ENCODE data around the gene PACS2. TPM values are rescaled to one million over a fixed set of nuclear protein-coding genes. Genes with fewer than 3 reads are reported as not detected.
A peak's percentile ranks its signal among the peaks of the same experiment; 100 is the strongest.

PACS2 gene
- total RNA-seq, 1 experiment from 2014 or later: 55.2 TPM

GRCh38 chr14:105436402-105436801 is 121.9 kb downstream of the PACS2 start:
- H3K27me3 ChIP-seq (ENCODE audit: control insufficient read depth, insufficient read depth, low read length): no peaks in the 10 kb centered on the region
- no peak for DNase-seq (ENCODE audit: low read depth, low spot score)
- no peaks in the 10 kb centered on the region for H3K36me3 ChIP-seq (ENCODE audit: control insufficient read depth, insufficient read depth, low read length)
- no peak for ATAC-seq
- ChIA-PET POLR2A (no interaction called here), CTCF (no interaction called here)
- TSS peak; percentile 38 for BruUV-seq (replicated peaks)
- H3K4me1 ChIP-seq (ENCODE audit: control insufficient read depth, insufficient read depth, low read length): no peaks in the 10 kb centered on the region
- intact Hi-C loops (cut with micrococcal nuclease; ENCODE audit: unreplicated experiment): no loop called here
- no peaks in the 10 kb centered on the region for H3K9me3 ChIP-seq (ENCODE audit: control insufficient read depth, insufficient read depth, low read depth, low read length)
- H3K27ac ChIP-seq (ENCODE audit: low read length): no peak overlapping the region
- in situ Hi-C loops (cut with HindIII; ENCODE audit: low pct_unique_long_range_greater_than_20kb, low sequenced_read_pairs): no loop called here
- no peak overlapping the region for H3K4me3 ChIP-seq (ENCODE audit: low read depth in 2 of 2, low read length in 2 of 2)
- TF ChIP-seq, protein P1, sequence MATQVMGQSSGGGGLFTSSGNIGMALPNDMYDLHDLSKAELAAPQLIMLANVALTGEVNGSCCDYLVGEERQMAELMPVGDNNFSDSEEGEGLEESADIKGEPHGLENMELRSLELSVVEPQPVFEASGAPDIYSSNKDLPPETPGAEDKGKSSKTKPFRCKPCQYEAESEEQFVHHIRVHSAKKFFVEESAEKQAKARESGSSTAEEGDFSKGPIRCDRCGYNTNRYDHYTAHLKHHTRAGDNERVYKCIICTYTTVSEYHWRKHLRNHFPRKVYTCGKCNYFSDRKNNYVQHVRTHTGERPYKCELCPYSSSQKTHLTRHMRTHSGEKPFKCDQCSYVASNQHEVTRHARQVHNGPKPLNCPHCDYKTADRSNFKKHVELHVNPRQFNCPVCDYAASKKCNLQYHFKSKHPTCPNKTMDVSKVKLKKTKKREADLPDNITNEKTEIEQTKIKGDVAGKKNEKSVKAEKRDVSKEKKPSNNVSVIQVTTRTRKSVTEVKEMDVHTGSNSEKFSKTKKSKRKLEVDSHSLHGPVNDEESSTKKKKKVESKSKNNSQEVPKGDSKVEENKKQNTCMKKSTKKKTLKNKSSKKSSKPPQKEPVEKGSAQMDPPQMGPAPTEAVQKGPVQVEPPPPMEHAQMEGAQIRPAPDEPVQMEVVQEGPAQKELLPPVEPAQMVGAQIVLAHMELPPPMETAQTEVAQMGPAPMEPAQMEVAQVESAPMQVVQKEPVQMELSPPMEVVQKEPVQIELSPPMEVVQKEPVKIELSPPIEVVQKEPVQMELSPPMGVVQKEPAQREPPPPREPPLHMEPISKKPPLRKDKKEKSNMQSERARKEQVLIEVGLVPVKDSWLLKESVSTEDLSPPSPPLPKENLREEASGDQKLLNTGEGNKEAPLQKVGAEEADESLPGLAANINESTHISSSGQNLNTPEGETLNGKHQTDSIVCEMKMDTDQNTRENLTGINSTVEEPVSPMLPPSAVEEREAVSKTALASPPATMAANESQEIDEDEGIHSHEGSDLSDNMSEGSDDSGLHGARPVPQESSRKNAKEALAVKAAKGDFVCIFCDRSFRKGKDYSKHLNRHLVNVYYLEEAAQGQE (IDR thresholded peaks at IDR 0.05; ENCODE audit: insufficient read depth in 1 of 2, low read depth in 2 of 2, low read length in 1 of 2): no peak
- TF ChIP-seq POLR2AphosphoS5 (IDR thresholded peaks at IDR 0.05; ENCODE audit: low read depth, low read length) (no peak), TCF7L2 (IDR thresholded peaks at IDR 0.05; ENCODE audit: low read depth, low read length) (no peak), SIN3A (IDR thresholded peaks at IDR 0.05; ENCODE audit: borderline replicate concordance, insufficient read depth, low read depth, low read length) (no peak)
- TF ChIP-seq, protein P2, sequence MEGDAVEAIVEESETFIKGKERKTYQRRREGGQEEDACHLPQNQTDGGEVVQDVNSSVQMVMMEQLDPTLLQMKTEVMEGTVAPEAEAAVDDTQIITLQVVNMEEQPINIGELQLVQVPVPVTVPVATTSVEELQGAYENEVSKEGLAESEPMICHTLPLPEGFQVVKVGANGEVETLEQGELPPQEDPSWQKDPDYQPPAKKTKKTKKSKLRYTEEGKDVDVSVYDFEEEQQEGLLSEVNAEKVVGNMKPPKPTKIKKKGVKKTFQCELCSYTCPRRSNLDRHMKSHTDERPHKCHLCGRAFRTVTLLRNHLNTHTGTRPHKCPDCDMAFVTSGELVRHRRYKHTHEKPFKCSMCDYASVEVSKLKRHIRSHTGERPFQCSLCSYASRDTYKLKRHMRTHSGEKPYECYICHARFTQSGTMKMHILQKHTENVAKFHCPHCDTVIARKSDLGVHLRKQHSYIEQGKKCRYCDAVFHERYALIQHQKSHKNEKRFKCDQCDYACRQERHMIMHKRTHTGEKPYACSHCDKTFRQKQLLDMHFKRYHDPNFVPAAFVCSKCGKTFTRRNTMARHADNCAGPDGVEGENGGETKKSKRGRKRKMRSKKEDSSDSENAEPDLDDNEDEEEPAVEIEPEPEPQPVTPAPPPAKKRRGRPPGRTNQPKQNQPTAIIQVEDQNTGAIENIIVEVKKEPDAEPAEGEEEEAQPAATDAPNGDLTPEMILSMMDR (IDR thresholded peaks at IDR 0.05): no peak

DNA sequence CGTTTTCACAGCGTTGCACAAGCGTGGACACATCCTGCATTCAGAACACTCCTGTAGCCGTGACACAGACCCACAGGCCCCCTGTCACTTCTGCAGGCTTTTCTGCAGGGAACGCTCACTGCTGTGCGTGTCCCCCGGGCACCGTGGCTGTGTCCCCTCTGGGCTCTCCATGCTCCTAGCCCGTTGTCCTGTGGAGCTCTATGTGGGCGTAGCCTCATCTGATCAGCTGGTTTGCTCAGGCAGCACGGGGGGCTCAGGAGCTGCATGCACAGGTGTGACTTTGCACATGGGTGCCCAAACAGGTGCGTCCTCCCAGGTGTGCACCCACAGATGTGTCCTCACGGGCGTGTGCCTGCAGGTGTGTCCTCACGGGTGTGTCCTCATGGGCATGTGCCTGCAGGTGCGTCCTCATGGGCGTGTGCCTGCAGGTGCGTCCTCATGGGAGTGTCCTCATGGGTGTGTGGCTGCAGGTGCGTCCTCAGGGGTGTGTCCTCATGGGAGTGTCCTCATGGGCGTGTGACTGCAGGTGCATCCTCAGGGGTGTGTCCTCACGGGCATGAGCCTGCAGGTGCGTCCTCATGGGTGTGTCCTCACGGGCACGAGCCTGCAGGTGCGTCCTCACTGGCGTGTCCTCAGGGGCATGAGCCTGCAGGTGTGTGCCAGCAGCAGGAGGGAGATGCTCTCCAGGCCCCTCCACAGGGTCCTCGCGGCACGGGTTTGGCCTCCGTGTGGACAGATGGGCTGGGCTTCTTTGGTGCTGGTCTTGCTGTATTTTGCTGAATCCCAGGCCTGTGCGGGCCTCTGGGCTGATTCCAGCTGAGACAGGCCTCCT is 122.6 kb downstream of the PACS2 start:
- TF ChIP-seq POLR2AphosphoS5 (IDR thresholded peaks at IDR 0.05; ENCODE audit: low read depth, low read length) (no peak), TCF7L2 (IDR thresholded peaks at IDR 0.05; ENCODE audit: low read depth, low read length) (no peak), SIN3A (IDR thresholded peaks at IDR 0.05; ENCODE audit: borderline replicate concordance, insufficient read depth, low read depth, low read length) (no peak)
- TF ChIP-seq, protein P2 (IDR thresholded peaks at IDR 0.05): no peak
- TF ChIP-seq, protein P1 (IDR thresholded peaks at IDR 0.05; ENCODE audit: insufficient read depth in 1 of 2, low read depth in 2 of 2, low read length in 1 of 2): no peak
- no peak overlapping the region for H3K4me3 ChIP-seq (ENCODE audit: low read depth in 2 of 2, low read length in 2 of 2)
- no peaks in the 10 kb centered on the region for H3K27me3 ChIP-seq (ENCODE audit: control insufficient read depth, insufficient read depth, low read length)
- ChIA-PET POLR2A (no interaction called here), CTCF (no interaction called here)
- H3K36me3 ChIP-seq (ENCODE audit: control insufficient read depth, insufficient read depth, low read length): no peaks in the 10 kb centered on the region
- DNase-seq (ENCODE audit: low read depth, low spot score): no peak
- H3K9me3 ChIP-seq (ENCODE audit: control insufficient read depth, insufficient read depth, low read depth, low read length): no peaks in the 10 kb centered on the region
- BruUV-seq (replicated peaks): no TSS peak
- no peak overlapping the region for H3K27ac ChIP-seq (ENCODE audit: low read length)
- H3K4me1 ChIP-seq (ENCODE audit: control insufficient read depth, insufficient read depth, low read length): no peaks in the 10 kb centered on the region
- no peak for ATAC-seq
- in situ Hi-C loops (cut with HindIII; ENCODE audit: low pct_unique_long_range_greater_than_20kb, low sequenced_read_pairs) (no loop called here), intact Hi-C loops (cut with micrococcal nuclease; ENCODE audit: unreplicated experiment) (no loop called here)
